Measurements from ENCODE around the gene EPB41L1.

The EPB41L1 gene

GRCh38 chr20:36264426-36265246 lies 110.1 kb downstream of the EPB41L1 start:
- TF ChIP-seq, protein P1, sequence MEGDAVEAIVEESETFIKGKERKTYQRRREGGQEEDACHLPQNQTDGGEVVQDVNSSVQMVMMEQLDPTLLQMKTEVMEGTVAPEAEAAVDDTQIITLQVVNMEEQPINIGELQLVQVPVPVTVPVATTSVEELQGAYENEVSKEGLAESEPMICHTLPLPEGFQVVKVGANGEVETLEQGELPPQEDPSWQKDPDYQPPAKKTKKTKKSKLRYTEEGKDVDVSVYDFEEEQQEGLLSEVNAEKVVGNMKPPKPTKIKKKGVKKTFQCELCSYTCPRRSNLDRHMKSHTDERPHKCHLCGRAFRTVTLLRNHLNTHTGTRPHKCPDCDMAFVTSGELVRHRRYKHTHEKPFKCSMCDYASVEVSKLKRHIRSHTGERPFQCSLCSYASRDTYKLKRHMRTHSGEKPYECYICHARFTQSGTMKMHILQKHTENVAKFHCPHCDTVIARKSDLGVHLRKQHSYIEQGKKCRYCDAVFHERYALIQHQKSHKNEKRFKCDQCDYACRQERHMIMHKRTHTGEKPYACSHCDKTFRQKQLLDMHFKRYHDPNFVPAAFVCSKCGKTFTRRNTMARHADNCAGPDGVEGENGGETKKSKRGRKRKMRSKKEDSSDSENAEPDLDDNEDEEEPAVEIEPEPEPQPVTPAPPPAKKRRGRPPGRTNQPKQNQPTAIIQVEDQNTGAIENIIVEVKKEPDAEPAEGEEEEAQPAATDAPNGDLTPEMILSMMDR (IDR thresholded peaks at IDR 0.05; ENCODE audit: low read depth, low read length, missing control alignments), result no peak
- no peak overlapping the region for H3K4me3 ChIP-seq (replicated peaks; ENCODE audit: low read depth, low read length)
- DNase-seq (ENCODE audit: extremely low read depth, low read depth), result no peak

DNA sequence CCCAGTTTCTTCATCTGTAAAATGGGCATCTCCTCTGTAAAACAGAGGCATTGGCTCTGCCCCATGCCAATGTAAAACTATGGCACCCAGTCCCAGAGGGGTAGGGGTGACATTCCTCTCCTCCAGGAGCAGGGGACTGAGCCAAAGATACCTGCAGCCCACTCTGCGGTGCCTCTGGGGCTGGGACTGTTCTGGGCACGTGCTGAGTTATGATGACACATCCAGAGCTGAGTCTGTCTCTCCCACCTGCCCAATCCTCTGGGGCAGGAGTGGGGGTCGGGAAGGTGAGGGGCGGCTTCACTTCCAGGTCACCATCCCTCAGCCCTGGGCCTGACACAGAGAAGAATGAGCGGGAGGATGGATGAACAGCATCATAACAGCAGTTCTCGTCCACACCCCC lies 111.6 kb downstream of the EPB41L1 start:
- TF ChIP-seq, protein P1 (IDR thresholded peaks at IDR 0.05; ENCODE audit: low read depth, low read length, missing control alignments), result no peak
- DNase-seq (ENCODE audit: extremely low read depth, low read depth), result no peak
- H3K4me3 ChIP-seq (replicated peaks; ENCODE audit: low read depth, low read length), result no peak overlapping the region

DNA sequence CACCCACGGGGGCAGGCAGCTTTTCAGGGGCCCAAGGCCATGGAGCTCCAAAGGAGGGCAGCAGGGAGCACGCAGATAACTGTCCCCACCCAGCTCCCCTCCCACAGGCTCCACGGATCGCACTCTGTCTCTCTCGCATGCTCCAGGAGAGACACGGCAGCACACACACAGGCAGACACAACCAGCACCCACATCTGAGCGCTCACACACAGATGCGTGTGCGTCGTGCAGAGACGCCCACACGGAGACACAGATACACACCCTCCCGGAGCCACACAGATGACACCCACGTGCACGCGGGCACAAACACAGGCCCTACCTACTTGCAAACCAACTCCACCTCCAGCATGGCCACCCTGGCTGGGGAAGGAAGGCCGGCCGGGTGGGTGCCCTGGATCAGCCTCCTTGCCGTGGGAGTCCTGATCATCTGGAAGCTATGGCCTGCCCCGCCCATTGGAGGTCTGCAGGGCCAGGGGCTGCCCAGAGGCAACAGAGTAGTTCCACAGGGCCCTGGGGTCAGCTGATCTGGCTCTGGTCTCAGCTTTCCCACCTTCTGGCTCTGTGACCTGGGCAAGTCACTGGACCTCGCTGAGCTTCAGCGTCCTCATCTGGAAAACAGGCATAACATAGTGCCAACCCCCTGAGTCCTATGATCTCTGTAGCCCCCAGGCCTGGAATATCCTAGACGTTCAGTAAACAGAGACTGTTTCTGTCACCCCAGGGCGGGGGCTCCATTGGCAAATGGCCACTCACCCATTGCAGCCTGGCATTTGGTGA lies 113.3 kb downstream of the EPB41L1 start:
- H3K4me3 ChIP-seq (replicated peaks; ENCODE audit: low read depth, low read length), result no peak overlapping the region
- TF ChIP-seq, protein P1 (IDR thresholded peaks at IDR 0.05; ENCODE audit: low read depth, low read length, missing control alignments), result no peak
- DNase-seq (ENCODE audit: extremely low read depth, low read depth), result no peak

DNA sequence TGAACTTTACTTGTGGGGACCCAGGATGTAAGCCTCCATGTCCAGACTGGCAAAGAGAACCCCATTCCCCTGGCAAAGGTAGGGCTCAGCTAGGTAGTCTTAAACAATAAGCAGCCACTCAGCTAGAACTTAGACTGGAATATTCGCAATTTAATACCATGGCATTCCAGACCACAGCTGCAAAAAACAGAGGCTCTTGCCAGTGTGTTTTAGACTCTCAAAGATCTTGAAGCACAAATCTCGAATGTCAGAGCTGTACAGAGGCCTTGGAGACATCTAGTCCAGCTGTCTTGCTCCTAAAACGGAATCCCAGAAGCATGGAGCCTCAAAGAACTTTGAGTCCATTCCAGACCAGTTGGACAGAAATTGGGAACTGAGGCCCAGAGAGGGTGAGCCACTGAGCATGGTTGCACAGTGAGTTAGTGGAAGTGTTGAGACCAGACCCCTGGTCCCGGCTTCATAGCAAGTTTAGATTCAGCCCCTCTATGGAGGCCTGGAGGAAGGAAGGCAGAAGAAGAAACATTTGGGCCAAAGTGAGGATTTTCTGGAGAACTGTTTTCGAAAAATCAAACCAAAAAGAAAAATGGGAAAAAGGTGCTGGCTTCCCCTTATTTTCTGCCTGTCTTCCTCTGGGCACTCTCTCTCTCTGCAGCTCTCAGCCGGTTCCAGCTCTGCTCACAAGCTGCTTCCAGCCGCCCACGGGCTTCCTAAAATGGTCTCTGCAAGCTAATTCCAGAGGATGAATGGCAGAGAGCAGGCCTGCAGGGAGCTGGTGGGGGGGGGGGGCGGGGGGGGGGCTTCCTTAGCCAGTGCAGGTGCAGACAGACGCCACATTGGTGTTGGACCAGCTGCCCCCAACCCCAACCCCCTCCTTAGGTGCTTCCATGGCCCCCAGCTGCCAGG lies 114.2 kb downstream of the EPB41L1 start:
- no peak for DNase-seq (ENCODE audit: extremely low read depth, low read depth)
- TF ChIP-seq, protein P1 (IDR thresholded peaks at IDR 0.05; ENCODE audit: low read depth, low read length, missing control alignments), result no peak
- H3K4me3 ChIP-seq (replicated peaks; ENCODE audit: low read depth, low read length), result no peak overlapping the region

DNA sequence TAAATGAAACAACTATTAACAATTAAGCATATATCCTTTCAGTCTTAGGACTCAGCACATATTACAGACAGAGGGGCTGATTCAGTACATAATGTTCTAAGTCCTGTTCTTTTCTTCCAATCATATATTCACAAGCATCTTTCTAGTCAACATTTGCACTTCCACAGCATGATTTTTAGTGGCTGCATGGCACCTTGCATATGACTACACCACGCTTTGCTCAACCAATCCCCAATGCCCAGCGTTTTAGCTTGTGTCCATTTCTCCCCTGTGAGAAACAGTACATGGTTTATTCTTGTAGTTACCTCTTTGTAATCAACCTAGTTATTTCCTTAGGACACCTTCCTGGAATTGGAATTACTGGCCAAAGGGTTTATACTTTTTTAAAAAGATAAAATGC lies 115.0 kb downstream of the EPB41L1 start:
- no peak for DNase-seq (ENCODE audit: extremely low read depth, low read depth)
- TF ChIP-seq, protein P1 (IDR thresholded peaks at IDR 0.05; ENCODE audit: low read depth, low read length, missing control alignments), result no peak
- H3K4me3 ChIP-seq (replicated peaks; ENCODE audit: low read depth, low read length), result no peak overlapping the region

Data from HFF-Myc (cell line).